HS-27A (cell line): ENCODE data around the gene CHKB.

ENCODE experiments used
- DNase-seq: peaks from one replicate; pipeline ENCODE4 v3.0.0-alpha.2; 2012; ENCODE audit warnings: low read depth, missing footprints

CHKB gene

GRCh38 chr22:50572965-50573364 is 9.7 kb downstream of the CHKB start:
- no peak for DNase-seq

- DNase-seq = no peak
Measured at GRCh38 chr22:50571264-50572175, 11.1 kb downstream of the CHKB start.

- no peak for DNase-seq
Measured at GRCh38 chr22:50570861-50571260, 11.8 kb downstream of the CHKB start.

DNA sequence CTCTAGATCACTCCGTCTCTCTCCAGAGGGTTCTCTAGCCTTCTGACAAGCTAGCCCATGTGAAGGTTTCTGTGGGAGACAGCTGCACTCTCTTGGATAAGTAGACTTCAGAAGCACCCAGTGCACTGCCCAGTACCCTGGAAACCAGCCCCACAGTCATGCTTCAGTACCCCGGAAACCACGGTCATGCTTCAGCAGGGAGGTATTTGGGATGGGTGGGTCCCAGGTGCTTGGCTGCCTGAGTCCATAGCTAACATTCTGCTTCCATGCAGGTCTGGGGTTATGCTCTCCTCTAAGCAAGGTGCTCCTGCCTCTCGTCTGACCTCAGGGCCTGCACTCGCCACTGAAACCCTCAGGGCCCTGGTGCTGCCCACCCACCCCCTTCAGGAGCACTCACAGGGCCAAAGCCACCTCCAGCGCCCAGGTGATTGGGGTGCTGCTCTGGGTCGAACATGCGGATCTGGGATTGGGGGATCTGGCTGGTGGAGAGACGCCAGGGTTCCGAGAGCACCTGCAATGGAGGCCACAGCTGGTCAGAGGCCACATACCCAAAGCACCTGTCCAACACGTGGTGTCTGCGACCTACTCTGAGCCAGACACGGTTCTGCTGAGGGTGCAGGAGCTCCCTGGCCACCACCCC is 12.6 kb downstream of the CHKB start:
- no peak for DNase-seq

- no peak for DNase-seq
Measured at GRCh38 chr22:50569041-50569459, 13.6 kb downstream of the CHKB start.

DNA sequence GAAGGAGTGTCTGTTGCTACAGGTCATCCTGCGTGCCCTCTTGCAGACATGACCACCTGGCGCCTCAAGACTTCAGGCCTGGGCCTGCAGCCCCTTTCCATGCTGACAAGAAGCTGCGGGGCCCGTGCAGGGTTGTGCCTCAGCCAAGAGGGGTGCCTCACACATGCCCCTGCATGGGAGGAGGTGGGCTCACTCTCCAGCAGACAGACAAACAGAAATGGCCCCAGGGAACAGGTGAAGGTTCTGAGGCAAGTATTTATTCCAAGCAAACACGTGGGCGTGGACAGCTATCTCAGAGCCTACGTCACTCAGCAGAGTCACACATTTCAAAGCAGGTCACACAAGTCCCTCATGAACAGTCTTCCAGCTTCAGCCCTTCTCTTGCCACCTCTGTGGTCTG is 14.0 kb downstream of the CHKB start:
- DNase-seq = no peak

- DNase-seq = no peak
Measured at GRCh38 chr22:50567721-50568252, 14.9 kb downstream of the CHKB start.

DNA sequence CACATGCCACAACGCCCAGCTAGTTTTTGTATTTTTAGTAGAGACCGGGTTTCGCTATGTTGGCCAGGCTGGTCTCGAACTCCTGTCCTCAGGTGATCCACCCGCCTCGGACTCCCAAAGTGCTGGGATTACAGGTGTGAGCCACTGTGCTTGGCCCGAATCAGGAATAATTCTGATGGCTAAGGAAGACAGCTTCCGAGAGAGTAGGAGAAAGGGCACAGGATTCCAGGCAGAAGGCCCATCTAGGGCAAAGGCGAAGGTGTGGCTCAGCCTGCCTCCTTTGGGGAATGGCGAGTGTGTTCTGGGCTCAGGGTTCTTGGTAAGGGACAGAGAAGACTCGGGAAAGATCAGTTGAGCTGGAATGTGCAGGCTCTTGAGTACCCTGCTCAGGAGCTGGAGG is 18.4 kb downstream of the CHKB start:
- no peak for DNase-seq

GRCh38 chr22:50563413-50564160 is 19.1 kb downstream of the CHKB start:
- DNase-seq = no peak

GRCh38 chr22:50562523-50563412 is 19.9 kb downstream of the CHKB start, which contains the start of gene SYCE3:
TSS of gene SYCE3 (minus strand) at chr22:50562919. CDS start at chr22:50556405, 6,514 bp downstream.
- DNase-seq = peak; percentile 77

DNA sequence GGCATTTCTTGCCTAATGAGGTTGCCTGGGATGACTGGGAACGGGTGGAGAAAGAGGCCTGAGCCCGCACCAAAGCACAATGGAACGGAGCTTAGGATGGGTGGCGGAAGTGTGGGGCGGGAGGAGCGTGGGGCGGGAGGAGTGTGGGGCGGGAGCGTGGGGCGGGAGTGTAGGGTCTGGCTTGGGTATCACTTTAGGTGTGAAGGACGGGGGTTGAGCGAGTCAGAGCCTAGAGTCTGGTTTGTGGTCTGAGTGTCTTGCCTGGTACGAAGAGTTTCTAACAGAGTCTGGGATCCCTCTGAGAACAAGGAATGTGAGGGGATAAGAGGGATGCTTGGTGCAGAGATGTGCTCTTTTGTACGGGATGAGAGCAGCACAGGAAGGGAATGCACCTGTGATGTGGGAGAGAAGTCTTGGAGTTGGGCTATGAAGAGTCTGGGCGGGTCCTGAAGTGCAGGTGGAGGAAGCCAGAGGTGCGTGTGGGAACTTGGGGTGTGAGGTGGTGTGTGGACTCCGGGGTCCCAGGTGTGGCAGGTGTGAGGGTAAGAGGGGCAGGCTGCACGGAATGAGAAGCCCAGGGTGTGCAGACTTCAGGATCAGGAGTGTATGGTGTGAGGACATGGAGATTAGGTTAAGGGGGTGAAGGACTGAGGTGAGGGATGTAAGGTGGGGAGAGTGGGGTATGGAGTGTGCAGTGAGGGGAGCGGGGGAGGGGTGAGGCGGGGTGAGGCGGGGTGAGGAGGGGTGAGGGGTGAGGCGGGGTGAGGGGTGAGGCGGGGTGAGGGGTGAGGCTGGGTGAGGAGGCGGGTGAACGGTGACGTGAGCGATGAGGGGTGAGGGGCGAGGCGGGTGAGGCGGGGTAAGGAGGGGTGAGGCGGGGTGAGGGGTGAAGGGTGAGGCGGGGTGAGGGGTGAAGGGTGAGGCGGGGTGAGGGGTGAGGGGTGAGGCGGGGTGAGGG is 21.0 kb downstream of the CHKB start:
- DNase-seq = no peak

GRCh38 chr22:50560034-50560433 is 22.6 kb downstream of the CHKB start:
- DNase-seq = no peak

- DNase-seq = no peak
Measured at GRCh38 chr22:50556703-50557102, 25.9 kb downstream of the CHKB start.

GRCh38 chr22:50553310-50553709 is 29.3 kb downstream of the CHKB start:
- no peak for DNase-seq

DNA sequence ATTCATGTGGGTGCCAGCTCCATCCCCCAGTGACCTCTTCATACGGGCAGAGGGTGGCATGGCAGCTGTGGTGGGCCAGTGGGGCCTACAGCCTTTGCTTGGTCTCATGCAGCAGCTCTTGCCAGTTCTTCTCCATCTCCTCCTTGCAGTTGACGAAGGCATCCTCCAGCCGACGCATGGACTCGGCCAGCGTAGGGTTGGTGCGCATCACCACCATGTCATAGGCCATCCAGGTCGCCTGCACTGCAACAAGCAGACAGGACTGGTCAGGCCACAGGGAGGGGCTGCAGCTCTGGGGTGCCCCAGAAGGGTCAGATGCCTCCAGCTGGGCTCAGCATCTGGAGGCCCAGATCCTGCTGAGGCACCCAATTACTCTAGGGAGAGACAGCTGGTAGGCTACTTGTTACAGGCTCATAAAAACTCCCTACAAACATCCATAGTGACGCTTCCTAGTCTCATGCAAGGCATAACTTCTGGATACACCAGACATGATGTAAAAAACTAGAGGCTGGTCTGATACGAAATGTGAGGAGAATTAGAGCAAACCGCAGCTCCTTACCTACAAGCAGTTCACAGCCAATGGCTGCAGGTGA is 31.4 kb downstream of the CHKB start:
- no peak for DNase-seq

DNA sequence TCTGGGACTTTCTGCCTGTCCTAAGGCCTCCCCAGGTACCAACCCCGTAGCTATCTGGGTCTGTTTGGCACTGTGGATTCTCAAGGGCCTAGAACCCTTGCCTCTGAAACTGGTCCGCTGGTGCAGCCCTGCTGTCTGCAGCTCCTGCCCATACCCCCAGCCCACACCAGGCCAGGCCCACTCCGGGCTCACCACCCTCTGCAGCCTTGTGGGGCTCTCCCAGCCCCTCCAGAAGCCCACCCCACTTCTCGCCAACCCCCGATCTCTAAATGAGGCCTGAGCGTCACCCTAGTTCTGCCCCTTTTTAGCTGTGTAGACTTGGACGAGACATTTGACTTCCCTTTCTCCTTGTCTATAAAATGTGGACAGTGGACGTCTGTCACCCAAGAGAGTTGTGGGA is 32.3 kb downstream of the CHKB start:
- no peak for DNase-seq

- DNase-seq = no peak
Measured at GRCh38 chr22:50548921-50549790, 33.5 kb downstream of the CHKB start.

DNA sequence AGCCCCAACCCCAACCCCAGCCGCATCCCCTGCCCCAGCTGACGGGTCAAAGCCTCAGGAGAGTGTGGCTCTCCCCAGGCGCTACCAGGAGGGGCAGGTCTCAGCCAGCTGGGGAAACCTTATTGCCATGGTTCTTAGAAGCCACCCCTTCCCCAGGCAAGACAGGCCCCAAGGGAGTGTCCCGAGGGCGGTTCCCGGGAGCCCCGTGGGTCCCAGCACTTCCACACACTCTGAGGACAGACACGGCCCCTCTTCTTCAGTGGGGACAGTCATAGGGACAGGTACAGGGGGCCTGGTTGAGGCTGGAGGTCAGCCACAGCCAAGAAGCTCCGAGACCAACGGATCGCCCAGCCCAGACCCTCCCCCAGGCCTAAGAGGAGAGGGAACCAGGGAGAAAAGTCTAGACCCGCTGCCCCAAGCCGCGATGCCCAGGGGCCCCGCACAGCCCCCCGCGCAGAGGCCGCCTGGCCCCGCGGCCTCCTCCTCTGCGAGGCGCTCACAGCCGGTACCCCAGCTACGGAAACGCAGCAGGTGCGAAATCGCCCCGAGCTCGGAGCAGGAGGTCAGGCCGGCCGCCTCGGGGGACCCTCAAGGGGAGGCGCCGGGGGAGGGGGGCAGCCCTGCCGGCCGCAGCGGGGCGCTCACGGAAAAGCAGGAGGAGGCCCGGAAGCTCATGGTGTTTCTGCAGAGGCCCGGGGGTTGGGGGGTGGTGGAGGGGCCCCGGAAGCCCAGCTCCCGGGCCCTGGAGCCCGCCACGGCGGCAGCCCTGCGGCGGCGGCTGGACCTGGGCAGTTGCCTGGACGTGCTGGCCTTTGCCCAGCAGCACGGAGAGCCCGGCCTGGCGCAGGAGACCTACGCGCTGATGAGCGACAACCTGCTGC is 34.4 kb downstream of the CHKB start:
- DNase-seq = no peak
